Measurements from ENCODE around the gene MCRIP1. TPM values are rescaled to one million over a fixed set of nuclear protein-coding genes. Genes with fewer than 3 reads are reported as not detected.
A peak's percentile ranks its signal among the peaks of the same experiment; 100 is the strongest.

Gene MCRIP1
- total RNA-seq: 100 to 1,000 TPM in 1 of 2 donors, 10 to 100 TPM in 1; 97.6 to 101 TPM
- long read RNA-seq, donor 1, transcript MCRIP1-201 (5 exons, 1,209 nt): major isoform, 39 of 47 reads
- long read RNA-seq, donor 1, partial matches to known transcripts: 1 of 47 reads
- long read RNA-seq, donor 1, other reads (novel, unspliced or antisense): 2 of 47 reads
- long read RNA-seq, donor 2, transcript MCRIP1-203 (6 exons, 925 nt): minor isoform, 20 of 243 reads
- long read RNA-seq, donor 2, transcript MCRIP1-208 (6 exons, 618 nt): minor isoform, 5 of 243 reads
- long read RNA-seq, donor 2, transcript MCRIP1-201 (5 exons, 1,209 nt): major isoform, 164 of 243 reads
- long read RNA-seq, donor 2, transcript MCRIP1-207 (4 exons, 2,775 nt): minor isoform, 19 of 243 reads
- long read RNA-seq, donor 2, partial matches to known transcripts: 6 of 243 reads
- long read RNA-seq, donor 2, other reads (novel, unspliced or antisense): 18 of 243 reads

GRCh38 chr17:81833160-81833920, at the start of gene MCRIP1:
Gene MCRIP1 (minus strand): TSS chr17:81833291. CDS start chr17:81824506, 8,785 bp downstream.
- peak; percentile 99 for DNase-seq (ENCODE audit: low spot score)
- intact Hi-C loops (cut with DNase I): no loop called here

GRCh38 chr17:81879121-81879520, 46.0 kb upstream of the MCRIP1 start:
- intact Hi-C loops (cut with DNase I): no loop called here
- DNase-seq (ENCODE audit: low spot score): no peak

- intact Hi-C loops (cut with DNase I): no loop called here
- DNase-seq (ENCODE audit: low spot score): no peak
These were observed 45.2 kb upstream of the MCRIP1 start for GRCh38 chr17:81878294-81878693.

GRCh38 chr17:81877569-81877968, 44.5 kb upstream of the MCRIP1 start:
- no peak for DNase-seq (ENCODE audit: low spot score)
- intact Hi-C loops (cut with DNase I): no loop called here

- peak; percentile 99 for DNase-seq (ENCODE audit: low spot score)
- intact Hi-C loops (cut with DNase I): no loop called here
These were observed 38.5 kb upstream of the MCRIP1 start for GRCh38 chr17:81871387-81872230.

- DNase-seq (ENCODE audit: low spot score): no peak
- intact Hi-C loops (cut with DNase I): no loop called here
These were observed 37.9 kb upstream of the MCRIP1 start, which contains the start of gene ARHGDIA for GRCh38 chr17:81870981-81871386. Gene ARHGDIA (minus strand): TSS chr17:81871337. CDS start chr17:81869930, 1,407 bp downstream.

- DNase-seq (ENCODE audit: low spot score): peak; percentile 83
- intact Hi-C loops (cut with DNase I): no loop called here
These were observed 37.3 kb upstream of the MCRIP1 start for GRCh38 chr17:81870131-81870980.

- DNase-seq (ENCODE audit: low spot score): peak; percentile 85
- intact Hi-C loops (cut with DNase I): no loop called here
These were observed 36.4 kb upstream of the MCRIP1 start for GRCh38 chr17:81869221-81870130.

- intact Hi-C loops (cut with DNase I): no loop called here
These were observed 35.7 kb upstream of the MCRIP1 start for GRCh38 chr17:81868674-81869220.

GRCh38 chr17:81867991-81868673, 35.0 kb upstream of the MCRIP1 start:
- intact Hi-C loops (cut with DNase I): no loop called here

More at GRCh38 chr17:81868674-81869220, 35.7 kb upstream of the MCRIP1 start:
- DNase-seq (ENCODE audit: low spot score): peak; percentile 88

GRCh38 chr17:81867170-81867990, 34.3 kb upstream of the MCRIP1 start:
- intact Hi-C loops (cut with DNase I): no loop called here
- DNase-seq (ENCODE audit: low spot score): no peak

More at GRCh38 chr17:81867991-81868673, 35.0 kb upstream of the MCRIP1 start:
- DNase-seq (ENCODE audit: low spot score): no peak

GRCh38 chr17:81866440-81867169, 33.5 kb upstream of the MCRIP1 start:
- DNase-seq (ENCODE audit: low spot score): no peak
- intact Hi-C loops (cut with DNase I): no loop called here

GRCh38 chr17:81865733-81866439, 32.8 kb upstream of the MCRIP1 start:
- intact Hi-C loops (cut with DNase I): no loop called here
- DNase-seq (ENCODE audit: low spot score): no peak

GRCh38 chr17:81865358-81865732, 32.3 kb upstream of the MCRIP1 start:
- no peak for DNase-seq (ENCODE audit: low spot score)
- intact Hi-C loops (cut with DNase I): no loop called here
